Left lung (tissue), 10 donors: ENCODE measurements around the gene PRKCQ. TPM values are rescaled to one million over a fixed set of nuclear protein-coding genes. Genes with fewer than 3 reads are reported as not detected.

Source experiments
- ATAC-seq: fragments of 200-7000 bp; cut with Tn5 transposase; one replicate; pipeline ENCODE4 v1.9.1; 2020; ENCODE audit warnings: moderate library complexity
- DNase-seq, 4 donors: peaks; one replicate each; pipeline ENCODE4 v3.0.0-alpha.2; 2013 to 2020
- H3K27ac ChIP-seq, 2 donors: fragments of 200-600 bp; sonication (generic) in 1 of 2; one replicate each; pipeline versions ENCODE4 v1.5.0 to v1.8.0; 2020 to 2021
- H3K27me3 ChIP-seq, 2 donors: fragments of 200-600 bp; sonication (generic) in 1 of 2; one replicate each; pipeline versions ENCODE4 v1.5.0 to v1.8.0; 2020 to 2021
- H3K36me3 ChIP-seq, 2 donors: fragments of 200-600 bp; sonication (generic) in 1 of 2; one replicate each; pipeline versions ENCODE4 v1.5.0 to v1.8.0; 2020 to 2021
- H3K4me1 ChIP-seq, 2 donors: fragments of 200-600 bp; one replicate each; pipeline ENCODE4 v1.8.0; 2021
- H3K4me3 ChIP-seq, 2 donors: fragments of 200-600 bp; sonication (generic) in 1 of 2; one replicate each; pipeline versions ENCODE4 v1.5.0 to v1.8.0; 2020 to 2021; ENCODE audit warnings: mild to moderate bottlenecking in 1 of 2
- H3K9me3 ChIP-seq, 2 donors: fragments of 200-600 bp; sonication (generic) in 1 of 2; one replicate each; pipeline versions ENCODE4 v1.5.0 to v1.8.0; 2020 to 2021
- intact Hi-C, 2 donors: fragments of 100-400 bp; cut with DNase I; formaldehyde crosslinking; loops; one replicate each; pipeline versions ENCODE4 v1.11.2 to v1.14.2; 2022
- polyA plus RNA-seq, 6 donors: library from polyadenylated mRNA; unstranded; fragments of 120-200 nt; gene quantifications; one replicate each; pipeline ENCODE4 v1.2.1, GENCODE V29; 2013; ENCODE audit not compliant: insufficient read length in 6 of 6
- total RNA-seq, 2 donors: library from RNA; stranded (reverse); fragmentation: NEBNext Ultra II Directional; extraction: Animal tissue kit (Norgen Biotek cat#: 25700); gene quantifications; one replicate each; pipeline ENCODE4 v1.2.1, GENCODE V29; 2021
- TF ChIP-seq, protein P1 (sequence below), 2 donors: fragments of 200-600 bp; sonication (generic) in 1 of 2; IDR thresholded peaks; one replicate each; pipeline versions ENCODE4 v1.5.0 to v1.8.0; 2021; ENCODE audit warnings: antibody characterized with exemption in 2 of 2
- donor health status: DM: no; HTN: yes; CAD: no.
- donor health status: DM: no; HTN: no; CAD: no.

The PRKCQ gene
- total and polyA plus RNA-seq, 8 donors = 5.5 to 7.3 (median 6.4) TPM

DNA sequence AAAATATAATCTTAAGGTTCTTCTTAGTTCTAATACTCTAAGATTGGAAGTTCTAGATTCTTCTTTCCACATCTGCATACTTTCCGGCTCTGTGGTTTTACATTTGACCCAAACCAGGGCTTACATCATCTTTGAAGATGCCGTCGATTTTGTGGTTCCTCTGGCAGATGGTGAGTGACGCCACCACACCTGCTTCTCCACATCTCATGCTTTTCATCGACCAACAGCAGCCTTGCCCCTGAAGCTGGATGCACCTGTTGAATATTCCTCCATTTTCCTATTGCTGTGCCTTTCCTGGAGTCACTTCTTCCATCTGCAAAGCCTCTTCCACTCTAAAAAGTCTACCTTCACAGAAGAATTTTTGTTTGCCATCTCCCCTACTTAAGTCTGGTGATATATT is 121.3 kb downstream of the PRKCQ start:
- ATAC-seq (no peak), DNase-seq (no peak)
- Histone ChIP-seq H3K36me3 (peaks cover 0 to 24% of the 10 kb centered on the region in 2 donors), H3K27ac (no peak overlapping the region), H3K4me3 (no peak overlapping the region), H3K4me1 (no peaks in the 10 kb centered on the region), H3K27me3 (no peaks in the 10 kb centered on the region), H3K9me3 (no peaks in the 10 kb centered on the region)
- TF ChIP-seq, protein P1, sequence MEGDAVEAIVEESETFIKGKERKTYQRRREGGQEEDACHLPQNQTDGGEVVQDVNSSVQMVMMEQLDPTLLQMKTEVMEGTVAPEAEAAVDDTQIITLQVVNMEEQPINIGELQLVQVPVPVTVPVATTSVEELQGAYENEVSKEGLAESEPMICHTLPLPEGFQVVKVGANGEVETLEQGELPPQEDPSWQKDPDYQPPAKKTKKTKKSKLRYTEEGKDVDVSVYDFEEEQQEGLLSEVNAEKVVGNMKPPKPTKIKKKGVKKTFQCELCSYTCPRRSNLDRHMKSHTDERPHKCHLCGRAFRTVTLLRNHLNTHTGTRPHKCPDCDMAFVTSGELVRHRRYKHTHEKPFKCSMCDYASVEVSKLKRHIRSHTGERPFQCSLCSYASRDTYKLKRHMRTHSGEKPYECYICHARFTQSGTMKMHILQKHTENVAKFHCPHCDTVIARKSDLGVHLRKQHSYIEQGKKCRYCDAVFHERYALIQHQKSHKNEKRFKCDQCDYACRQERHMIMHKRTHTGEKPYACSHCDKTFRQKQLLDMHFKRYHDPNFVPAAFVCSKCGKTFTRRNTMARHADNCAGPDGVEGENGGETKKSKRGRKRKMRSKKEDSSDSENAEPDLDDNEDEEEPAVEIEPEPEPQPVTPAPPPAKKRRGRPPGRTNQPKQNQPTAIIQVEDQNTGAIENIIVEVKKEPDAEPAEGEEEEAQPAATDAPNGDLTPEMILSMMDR (IDR thresholded peaks at IDR 0.05) = no peak
- intact Hi-C loops = no loop called here

DNA sequence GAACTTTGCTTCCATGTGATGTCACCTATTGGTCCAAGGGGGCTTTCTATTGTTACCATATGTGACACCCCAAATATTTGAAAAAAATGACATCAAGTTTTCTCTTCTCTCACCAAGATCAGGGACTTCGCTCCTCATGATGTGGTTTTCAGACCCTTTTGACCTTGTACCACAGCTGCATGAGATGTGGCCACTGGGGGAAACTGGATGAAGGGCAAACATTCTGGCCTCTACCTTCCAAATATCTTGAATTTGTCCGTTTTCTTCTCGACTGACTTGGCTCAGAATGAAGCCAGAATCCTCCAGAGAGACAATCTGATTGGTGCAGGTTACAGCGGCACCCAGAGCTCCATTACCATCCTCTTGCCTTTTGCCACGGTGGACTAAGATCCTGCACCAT is 122.7 kb downstream of the PRKCQ start:
- DNase-seq (no peak), ATAC-seq (no peak)
- TF ChIP-seq, protein P1 (IDR thresholded peaks at IDR 0.05) = no peak
- Histone ChIP-seq H3K4me1 (no peaks in the 10 kb centered on the region), H3K27ac (no peak overlapping the region), H3K4me3 (no peak overlapping the region), H3K27me3 (no peaks in the 10 kb centered on the region), H3K9me3 (no peaks in the 10 kb centered on the region), H3K36me3 (peaks cover 0 to 24% of the 10 kb centered on the region in 2 donors)
- intact Hi-C loops = no loop called here

DNA sequence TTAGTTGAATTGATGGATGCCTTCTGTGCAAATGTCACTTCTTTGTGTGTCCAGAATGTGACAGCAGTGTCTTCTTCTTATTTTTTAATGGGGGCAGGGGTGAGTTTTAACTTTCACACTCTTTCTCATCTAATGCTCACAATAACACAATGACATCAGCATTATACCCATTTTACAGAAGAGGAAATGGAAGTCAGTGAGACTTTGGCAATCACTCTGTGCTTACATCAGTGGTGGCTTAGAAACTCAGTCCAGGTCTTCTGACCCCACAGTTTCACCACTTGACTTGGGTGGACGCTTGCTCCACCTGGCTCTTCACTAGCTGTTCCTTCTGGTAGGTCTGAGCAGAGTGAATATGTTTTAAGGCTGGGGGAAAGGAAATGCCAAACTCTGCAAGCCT is 124.0 kb downstream of the PRKCQ start:
- Histone ChIP-seq H3K4me1 (no peaks in the 10 kb centered on the region), H3K27me3 (no peaks in the 10 kb centered on the region), H3K27ac (no peak overlapping the region), H3K36me3 (peaks cover 0 to 24% of the 10 kb centered on the region in 2 donors), H3K4me3 (no peak overlapping the region), H3K9me3 (no peaks in the 10 kb centered on the region)
- no peak for ATAC-seq
- intact Hi-C loops = no loop called here
- DNase-seq = no peak
- TF ChIP-seq, protein P1 (IDR thresholded peaks at IDR 0.05) = no peak

DNA sequence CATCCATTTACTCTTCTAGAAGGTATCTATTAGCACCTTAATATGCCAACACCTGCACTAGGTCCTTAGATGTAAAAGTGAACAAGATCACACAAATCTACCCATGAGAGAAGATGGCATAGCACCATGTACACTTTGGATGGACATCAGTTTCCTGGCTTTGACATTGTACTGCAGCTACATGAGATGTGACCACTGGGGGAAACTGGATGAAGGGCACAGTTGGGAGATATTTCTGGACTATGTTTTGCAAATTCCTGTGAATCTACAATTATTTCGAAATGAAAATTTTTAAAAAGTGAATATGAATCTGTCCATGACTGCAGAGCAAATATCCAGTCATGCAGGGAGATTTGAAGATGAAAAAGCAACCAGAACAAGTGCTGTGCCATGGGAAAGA is 124.5 kb downstream of the PRKCQ start:
- H3K27ac ChIP-seq = no peak overlapping the region
- intact Hi-C loops = no loop called here
- no peaks in the 10 kb centered on the region for H3K4me1 ChIP-seq
- DNase-seq (no peak), ATAC-seq (no peak)
- H3K9me3 ChIP-seq = no peaks in the 10 kb centered on the region
- H3K36me3 ChIP-seq = peaks cover 0 to 24% of the 10 kb centered on the region in 2 donors
- H3K27me3 ChIP-seq = no peaks in the 10 kb centered on the region
- H3K4me3 ChIP-seq = no peak overlapping the region
- TF ChIP-seq, protein P1 (IDR thresholded peaks at IDR 0.05) = no peak

DNA sequence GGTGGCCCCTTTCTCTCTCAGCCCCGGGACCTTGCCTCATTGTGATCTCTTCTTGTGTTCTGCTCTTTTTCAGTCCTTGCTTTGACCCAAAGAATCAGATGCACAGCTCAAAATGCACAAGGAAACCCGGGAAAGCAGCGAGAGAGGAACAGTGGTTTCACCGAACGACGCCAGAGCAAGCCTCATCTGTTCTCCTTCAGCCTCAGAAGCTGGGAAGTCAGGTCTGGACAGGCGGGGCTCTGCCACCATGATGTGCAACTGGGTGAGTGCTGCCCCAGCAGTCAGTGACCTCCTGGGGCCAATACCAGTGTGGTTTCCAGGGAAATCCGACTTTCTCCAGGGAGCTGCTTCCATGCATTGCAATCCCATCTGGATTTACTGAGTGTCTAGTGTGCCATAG is 133.4 kb downstream of the PRKCQ start:
- DNase-seq (no peak), ATAC-seq (no peak)
- intact Hi-C loops = no loop called here
- TF ChIP-seq, protein P1 (IDR thresholded peaks at IDR 0.05) = no peak
- Histone ChIP-seq H3K4me1 (no peaks in the 10 kb centered on the region), H3K27me3 (no peaks in the 10 kb centered on the region), H3K36me3 (no peaks in the 10 kb centered on the region), H3K9me3 (no peaks in the 10 kb centered on the region), H3K4me3 (no peak overlapping the region), H3K27ac (no peak overlapping the region)
